HG03460 (cell line): ENCODE results near the gene MAML3.
A peak's percentile ranks its signal among the peaks of the same experiment; 100 is the strongest.

Experiments used
- ATAC-seq: cut with Tn5 transposase; IDR thresholded peaks from one replicate; pipeline ENCODE4 v1.9.1; 2021; ENCODE audit not compliant: unreplicated experiment

Gene MAML3

DNA sequence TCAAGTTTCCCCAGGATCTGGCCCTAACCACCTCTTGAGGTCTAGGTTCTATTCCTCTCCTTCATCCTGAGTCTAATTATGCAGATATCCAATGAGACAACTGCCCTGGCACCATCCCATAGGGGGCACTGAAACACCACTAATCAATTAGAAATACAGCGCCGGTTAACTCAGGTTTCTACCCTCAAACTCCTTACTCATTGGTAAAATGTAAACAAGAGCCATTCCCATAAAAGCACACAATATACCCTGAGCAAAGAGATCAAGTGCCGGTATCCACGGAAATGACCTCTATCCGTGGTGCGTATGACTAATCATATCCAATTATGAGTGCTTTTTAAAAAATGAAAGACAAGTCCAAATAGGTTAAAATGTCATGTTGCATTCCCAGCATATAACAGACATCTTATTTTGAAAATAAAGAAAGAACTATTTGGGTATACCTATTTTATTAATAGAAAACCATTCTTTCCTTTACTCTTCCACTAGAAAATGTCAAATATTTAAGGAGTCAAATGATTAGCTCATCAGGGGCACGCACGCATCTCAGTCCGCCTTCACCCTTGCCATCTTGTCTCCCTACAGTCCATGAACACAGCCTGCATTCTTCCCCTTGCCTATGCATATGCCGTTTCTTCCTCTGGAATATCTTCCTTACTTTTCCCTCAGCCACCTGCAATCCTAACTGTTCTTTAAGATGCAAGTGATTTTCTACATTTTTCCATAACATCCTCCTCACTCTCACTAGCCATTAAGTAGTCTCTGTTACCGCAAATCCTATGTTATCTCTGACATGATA, 141.1 kb downstream of the MAML3 start:
- ATAC-seq = peak; percentile 73

DNA sequence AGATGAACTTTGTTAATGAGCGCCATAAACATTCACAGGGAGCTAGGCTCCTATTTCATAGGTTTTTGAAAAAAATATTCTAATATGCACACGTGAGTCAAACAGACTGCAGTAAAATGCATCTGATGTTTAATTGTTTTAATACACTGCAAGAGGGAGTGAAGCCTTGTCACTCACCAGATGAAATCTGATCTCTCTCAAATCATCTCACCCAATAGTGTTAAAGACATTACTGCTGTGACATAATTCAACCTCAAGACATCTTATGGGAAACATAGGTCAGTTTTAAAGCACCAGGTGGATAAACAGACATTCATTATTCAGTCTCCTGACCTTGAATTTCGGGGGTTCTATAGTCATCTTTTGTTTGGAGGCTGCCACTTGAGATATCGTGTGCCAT, 148.3 kb downstream of the MAML3 start:
- ATAC-seq = no peak

DNA sequence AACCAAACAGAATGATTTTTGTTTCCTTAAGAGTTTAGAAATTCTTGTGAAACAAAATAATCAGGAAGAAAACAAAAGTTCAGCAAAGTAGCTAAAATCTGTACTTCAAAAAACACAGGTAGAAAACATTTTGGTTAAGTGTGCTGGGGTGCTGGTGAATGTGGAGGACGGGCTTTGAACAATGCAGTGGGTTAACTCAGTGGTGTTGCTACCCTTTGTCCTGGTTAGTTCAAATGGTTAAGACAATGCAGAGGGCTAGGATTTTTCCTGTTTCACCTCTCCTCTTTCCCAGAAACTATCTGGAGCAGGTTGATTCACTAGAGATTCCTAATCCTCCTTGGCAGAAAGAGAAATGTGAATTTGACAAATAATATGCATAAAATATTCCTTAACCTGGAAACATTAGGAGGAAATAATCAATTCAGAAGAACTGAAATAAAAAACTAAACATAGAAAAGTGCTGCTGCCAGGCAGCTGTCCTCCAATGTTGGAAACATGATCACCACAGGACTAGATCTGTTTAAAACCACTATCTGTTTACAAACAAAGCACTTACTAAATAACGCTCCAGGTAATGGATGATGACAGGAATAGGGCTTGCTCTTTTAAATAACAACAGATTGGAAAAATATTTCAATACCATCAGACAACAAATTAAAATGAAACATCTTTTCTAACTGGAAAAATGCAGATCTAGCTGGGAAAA, 148.9 kb downstream of the MAML3 start:
- no peak for ATAC-seq

DNA sequence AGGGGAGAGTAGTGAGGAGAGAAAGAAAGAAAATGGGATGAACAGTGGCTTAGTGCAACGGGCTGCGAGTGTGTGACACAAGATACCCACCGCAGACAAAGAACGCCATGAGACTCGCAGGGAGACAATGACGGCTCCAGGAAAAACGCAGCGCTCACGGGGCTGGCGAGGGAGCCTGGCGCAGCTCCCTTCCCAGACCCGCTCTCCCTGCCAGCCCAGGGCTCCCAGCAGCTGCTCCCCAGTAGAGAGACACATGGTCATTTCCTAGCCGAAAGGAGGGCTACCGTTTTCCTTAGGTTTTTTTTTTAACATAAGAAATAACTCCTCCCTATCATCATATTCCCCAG, 149.5 kb downstream of the MAML3 start:
- ATAC-seq = no peak

DNA sequence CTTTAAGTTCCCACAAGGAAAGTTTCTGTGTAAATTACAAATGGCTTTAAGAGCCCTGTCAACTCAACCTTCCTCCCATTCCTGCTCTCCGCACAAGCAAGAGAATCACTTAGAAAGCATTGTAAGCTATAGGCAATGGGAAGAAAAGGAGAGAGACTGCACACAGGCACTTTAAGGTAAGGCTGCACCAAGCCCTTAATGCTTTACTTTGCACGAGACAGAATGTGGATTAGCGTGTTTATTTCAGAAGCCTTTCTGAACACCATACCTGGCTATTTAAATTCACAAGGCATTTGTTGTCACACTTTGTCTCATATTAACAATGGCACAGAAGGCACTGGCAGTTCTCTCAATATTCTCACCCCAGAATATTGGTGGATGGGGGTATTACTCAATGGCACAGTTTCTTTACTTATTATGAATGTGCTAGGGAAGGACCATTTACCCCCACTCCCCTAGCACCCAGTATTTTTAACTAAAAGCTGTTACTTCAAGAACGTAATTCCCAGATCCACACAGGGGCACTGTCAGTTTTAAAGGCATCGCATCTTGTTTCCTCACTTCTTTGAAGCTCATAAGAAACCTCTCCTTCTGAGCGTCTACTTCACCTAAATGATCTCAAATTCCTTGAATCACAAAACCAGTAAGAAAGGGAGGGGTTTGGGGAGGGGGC, 150.0 kb downstream of the MAML3 start:
- ATAC-seq = no peak

DNA sequence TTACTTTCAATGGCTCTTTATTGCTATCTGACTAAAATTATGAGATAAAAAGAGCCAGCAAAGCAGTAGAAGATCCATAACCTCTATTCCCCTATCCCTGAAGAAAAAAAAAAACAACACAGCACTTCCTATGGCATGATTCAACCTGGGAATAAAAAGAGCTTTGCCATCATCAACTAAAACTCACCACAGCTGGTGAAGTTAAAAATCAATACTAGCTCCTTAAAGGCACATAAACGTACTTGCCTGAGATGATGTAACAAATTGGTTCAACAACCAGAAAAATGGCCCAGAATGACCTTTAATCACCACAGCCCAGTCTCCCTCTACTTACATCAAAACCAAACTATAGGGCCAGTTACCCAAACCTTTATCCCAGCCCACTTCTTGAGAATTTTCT, 153.8 kb downstream of the MAML3 start:
- no peak for ATAC-seq

DNA sequence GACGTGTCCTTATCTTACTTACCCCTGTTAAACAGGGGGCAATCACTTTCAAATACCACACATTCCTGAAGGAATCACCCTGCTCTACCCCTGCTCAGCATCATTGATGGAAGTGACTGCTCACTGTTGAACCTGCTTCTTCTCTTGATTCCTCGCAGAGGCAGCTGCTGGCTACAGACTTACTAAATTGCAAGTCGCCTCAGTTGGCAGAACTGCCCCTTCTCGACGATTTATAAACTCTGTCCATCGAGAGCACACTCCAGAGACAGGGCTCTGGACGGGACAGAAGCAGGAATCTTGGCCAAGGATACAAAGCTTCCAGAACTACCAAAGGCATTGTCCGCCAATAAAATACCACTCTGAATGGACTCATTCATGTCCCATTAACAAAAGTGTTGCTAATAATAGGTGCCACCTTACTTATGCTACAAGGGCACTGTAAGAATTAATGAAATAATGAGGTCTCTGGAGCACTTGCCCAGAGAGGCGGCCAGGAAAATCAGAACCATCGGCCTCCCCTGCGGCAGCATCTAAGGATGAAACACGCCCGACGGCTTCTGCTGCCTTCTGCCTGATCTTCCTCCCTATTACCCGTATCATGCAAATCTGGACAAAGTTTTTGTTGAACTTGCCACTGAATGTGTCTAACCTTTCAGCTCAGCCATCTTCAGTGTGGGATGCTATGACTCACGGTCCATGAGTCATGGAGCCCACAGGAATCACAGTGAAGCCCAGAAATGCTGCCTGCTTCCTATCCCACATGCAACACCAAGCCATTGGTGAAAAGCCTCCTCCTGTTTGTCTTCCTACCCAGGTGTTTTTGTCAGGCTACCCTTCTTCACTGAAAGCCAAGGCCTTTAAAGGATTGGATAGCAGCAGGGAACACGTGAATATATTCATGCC, 164.9 kb downstream of the MAML3 start:
- no peak for ATAC-seq

DNA sequence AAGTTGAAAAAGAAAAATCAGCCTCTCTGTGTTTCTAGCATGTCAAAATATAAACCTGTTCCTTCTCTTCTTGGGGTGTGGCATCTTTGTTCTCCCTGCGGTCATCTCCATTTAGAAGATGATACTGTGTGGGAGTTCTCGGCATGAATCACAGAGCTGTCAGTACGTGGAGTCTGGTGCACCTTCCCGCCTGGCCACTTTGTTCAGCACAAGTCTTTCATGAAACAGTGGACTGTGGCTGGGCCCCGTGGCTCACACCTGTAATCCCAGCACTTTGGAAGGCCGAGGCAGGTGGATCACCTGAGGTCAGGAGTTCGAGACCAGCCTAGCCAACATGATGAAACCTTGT, 166.5 kb downstream of the MAML3 start:
- no peak for ATAC-seq

DNA sequence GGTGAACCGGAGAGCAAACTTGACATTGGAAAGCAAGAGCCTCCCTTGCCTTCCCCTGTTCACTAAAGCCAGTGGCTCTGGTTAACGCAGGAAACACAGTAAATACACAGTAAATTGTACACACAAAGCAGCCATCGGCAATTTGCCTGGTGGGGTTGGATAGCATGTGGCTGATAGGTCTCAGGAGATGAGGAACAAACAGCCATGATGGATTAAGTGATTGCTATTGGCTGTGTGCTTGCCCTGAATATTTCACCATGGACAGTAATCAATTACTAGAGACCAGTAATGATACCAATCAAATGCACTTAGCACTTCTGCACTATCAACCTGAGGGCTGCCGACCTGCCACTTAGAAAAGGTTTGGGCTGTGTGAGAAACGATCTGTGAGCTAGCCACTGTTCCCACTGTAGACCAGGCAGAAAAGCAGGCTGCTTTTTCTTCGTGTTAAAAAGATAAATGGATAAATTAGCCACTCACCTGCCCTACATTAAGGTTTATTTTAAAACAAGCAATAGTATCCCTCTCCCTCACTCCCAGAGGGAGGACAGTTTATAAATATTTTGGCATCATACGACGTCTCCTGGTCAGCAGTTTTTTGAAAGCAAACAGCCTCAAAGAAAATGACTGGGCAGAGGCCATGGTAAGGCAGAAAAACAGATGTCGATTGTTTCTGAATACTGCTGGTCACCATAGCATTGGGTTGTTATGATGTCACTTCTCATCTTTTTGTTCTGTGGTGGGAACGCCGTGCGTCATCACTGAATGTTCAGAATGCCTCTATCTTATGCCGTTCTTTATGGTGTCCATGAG, 167.1 kb downstream of the MAML3 start:
- ATAC-seq = no peak

DNA sequence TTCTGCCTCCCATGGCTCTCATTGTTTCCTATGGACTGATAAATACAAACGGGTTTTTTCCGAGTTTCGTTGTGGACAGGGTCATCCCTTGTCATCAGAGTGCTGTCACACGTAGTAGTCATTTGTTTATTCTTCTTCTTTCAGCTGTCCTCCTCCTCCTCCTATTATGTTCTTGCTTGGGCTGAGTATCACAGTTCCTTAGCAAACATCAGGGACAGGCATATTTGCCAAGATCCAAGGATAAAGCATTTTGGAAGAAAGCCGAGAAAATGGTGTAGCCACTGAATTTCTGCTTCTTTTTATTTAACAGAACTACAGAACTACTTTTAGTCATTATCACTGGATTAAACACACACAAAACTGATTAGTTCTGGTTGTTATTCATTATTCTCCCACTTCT, 167.9 kb downstream of the MAML3 start:
- no peak for ATAC-seq

DNA sequence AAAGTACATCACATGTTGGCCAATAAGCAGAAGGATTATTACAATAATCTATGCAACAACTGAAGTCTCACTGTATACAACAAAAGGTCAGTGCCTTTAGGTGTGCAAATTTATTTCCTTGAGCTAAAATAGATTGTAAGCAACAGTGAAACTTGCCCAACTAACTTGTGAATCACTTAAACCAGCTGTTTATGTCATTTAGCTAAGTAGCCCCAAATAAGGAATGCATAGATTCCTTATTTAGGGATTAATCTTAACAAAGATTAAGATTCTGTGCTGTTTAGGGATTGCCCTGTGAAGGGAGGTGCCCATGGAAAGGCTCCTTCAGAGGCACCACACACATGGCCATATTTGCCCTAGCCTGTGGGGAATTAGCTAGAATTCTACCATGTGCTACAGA, 168.6 kb downstream of the MAML3 start:
- no peak for ATAC-seq

DNA sequence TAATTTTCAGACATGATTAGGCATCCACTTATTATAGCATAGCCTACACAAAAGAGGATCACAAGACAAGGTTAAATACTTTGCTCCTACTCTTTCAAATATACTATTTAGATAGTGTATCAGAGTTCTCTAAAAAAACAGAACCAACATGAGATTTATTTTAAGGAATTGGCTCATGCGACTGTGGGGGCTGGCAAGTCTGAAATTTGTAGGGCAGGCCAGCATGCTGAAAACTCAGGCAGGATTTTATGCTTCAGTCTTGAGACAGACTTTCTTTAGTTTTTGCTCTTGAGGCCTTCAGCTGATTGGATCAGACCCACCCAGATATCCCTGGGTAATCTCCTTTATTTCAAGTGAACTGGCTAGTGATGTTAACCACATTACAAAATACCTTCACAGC, 169.5 kb downstream of the MAML3 start:
- ATAC-seq = no peak

DNA sequence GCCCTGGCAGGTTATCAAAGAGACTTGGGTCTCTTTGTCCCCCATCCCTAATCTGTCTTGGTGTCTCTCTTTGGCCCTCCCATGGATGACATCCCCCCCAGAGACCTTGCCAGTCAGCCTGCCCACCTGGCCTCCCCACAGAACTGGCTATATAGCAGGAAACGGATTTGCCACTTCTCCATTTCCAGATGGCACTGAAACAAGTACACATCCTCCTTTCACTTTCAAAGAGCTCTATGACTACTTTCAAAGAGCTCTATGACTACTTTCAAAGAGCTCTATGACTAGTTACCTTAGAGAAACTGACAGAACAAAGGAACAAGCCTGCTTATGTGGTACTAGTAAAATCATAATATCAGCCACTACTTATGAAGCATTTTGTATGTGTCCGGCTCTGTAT, 175.3 kb downstream of the MAML3 start:
- ATAC-seq = peak; percentile 89

DNA sequence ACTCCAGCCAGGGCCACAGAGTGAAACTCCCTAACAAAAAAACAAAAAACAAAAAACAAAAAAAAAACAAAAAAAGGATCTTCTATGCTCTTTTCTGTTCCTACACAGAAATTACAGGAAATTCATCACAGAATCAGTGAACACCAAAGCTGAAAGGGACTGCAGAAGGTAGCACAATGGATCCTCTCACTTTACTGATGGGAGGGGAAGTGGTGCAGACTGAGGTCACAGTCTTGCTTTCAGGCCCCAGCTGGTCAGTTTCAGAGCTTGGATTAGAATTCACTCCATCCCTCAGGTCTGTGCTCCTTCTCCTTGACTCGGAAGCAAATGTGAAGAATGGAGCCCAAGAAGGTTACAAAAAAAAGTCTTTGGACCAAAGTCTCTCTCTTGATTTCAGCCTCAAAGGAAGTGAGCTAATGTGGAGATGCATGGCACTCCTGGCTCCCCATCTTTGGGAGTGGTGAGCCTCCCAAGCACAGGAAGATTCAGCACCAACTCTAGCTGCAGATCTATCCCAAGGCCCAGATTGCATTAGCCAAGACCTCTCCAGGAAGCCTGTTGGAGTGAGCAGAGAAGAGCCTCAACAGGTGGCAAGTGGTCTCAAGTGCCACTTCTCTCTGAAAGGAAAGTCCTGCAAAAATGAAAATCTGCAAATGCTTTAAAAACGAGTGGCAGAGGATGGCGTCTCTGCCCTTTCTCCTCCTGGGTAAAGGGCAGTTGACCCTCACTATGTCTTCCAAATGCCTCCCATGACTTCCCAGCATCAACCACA, 176.0 kb downstream of the MAML3 start:
- peak; percentile 41 for ATAC-seq

DNA sequence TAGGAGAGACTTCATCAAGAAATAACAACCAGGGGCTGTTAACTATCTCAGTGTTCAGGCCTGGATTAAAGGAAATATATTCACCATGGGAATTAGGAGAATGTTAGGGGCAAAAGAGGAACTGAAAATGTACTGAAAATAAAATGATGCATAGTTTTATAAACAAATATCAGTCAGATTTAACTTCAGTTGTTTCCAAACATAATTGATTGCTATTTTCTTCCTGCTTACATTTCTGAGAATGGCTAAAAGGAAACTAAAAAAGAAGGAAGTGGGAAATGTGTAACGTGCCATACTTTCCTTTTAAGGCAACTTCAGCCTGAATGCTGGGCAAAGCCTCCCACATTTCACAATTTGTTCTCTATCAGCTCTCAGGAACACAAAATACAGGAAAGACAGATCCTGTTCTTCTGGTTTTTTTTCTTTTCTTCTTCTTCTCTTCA, 178.1 kb downstream of the MAML3 start:
- no peak for ATAC-seq

DNA sequence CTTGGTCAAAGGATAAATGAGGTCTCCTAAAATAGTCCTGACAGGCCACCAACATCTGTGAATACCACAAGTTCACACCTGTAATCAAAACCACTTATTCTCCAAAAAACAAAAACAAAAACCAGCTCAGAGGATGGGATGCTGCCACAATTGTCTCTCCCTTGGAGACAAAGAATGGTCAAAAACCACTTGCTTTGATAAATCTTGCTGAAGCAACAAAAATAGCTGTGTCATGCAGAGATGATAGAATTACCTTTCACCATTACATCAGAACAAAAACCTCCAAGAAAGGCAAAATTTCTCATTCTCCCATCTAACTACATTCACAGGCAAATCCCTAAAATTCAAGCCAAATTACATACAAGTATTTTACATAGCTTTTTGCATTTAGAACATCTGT, 180.4 kb downstream of the MAML3 start:
- no peak for ATAC-seq

DNA sequence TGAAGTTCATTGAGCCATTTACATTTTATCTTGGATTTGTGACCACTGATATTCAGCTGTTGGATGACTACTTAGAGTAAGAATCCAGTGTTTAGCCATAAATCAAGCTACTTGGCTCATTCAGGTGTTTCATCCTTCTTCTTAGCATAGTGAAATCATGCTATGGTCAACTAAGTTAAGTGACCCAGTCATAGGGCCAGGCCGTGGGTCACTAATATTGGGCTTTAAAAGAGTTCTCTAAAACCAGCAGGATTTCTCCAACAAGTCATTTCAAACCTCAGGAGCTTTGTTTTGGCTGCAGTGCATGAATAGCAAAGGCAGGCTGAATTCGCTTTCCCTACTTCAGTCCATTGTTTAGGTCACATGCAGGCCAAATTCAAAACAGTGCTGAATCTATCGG, 181.0 kb downstream of the MAML3 start:
- no peak for ATAC-seq

DNA sequence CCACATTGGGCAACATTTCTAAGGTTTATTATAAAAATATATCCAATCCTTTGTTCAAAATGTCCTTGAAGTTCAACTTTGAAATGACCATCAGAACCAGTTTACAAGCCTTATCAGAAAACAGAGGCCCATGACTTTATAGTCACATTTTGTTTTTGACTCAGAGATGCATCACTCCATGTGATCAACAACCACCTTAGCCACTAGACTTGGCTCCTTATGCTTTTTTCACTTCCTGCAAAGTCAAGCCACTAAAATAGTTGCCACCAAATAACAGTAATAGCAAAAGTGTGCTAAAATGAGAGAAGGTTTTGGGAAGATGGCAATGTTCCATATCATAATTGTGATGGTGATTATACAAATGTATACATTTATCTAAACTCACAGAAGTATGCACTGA, 181.7 kb downstream of the MAML3 start:
- ATAC-seq = no peak

DNA sequence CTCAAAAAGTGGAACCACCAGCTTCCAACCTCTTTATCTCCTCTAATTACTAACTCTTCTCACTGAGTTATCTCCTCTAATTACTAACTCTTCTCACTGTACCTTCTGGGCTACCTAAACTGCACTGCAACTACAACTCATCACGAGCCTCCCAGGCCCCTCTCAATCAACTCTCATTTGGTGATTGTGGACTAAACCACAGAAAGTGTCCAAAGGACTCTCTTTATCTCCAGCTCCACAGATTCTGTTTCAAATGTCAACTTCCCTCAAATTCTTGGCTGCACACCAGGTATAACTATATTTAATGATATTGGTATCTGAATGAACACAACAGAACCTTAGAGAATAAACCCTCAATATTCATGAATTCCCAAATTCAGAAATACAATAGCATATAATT, 182.9 kb downstream of the MAML3 start:
- no peak for ATAC-seq
